OCI-LY7 (cell line): ENCODE data around the gene KLHL7. TPM values are rescaled to one million over a fixed set of nuclear protein-coding genes. Genes with fewer than 3 reads are reported as not detected.

Experiments
- BruUV-seq: library from RNA; stranded (reverse); fragments of 400-500 nt; replicated peaks from 2 replicates; lab custom pipeline; 2021; lab: Mats Ljungman, UMichigan
- CTCF ChIA-PET: fragments of 300-600 bp; sonication (Branson Sonifier 250); formaldehyde crosslinking; loops from one replicate; lab custom pipeline; 2022; ENCODE audit warnings: antibody characterized with exemption; ENCODE audit not compliant: unreplicated experiment; lab: Charles Lee
- POLR2A ChIA-PET: fragments of 300-600 bp; sonication (Branson Sonifier 250); formaldehyde crosslinking; loops from one replicate; lab custom pipeline; 2022; ENCODE audit warnings: antibody characterized with exemption; lab: Charles Lee
- DNase-seq: peaks from one replicate; pipeline ENCODE4 v3.0.0-alpha.2; 2015; ENCODE audit warnings: low spot score
- H2AFZ ChIP-seq: fragments of 200-600 bp; sonication (generic), shearing (Covaris generic); 2 replicates; pipeline ENCODE4 v1.6.1; 2014; ENCODE audit warnings: mild to moderate bottlenecking, antibody characterized with exemption, low read length, moderate library complexity
- H3K27ac ChIP-seq: fragments of 200-600 bp; sonication (generic); 2 replicates; pipeline ENCODE4 v1.5.1; 2014; ENCODE audit warnings: mixed run types, low read depth, mild to moderate bottlenecking, moderate library complexity, low read length, inconsistent platforms; ENCODE audit not compliant: poor library complexity, severe bottlenecking
- H3K36me3 ChIP-seq: fragments of 200-600 bp; sonication (generic); 2 replicates; pipeline ENCODE4 v1.6.1; 2014; ENCODE audit warnings: mild to moderate bottlenecking, antibody characterized with exemption, low read length, moderate library complexity, mixed read lengths; ENCODE audit not compliant: insufficient read depth
- H3K4me1 ChIP-seq: fragments of 200-600 bp; sonication (generic); 2 replicates; pipeline ENCODE4 v1.5.1; 2014; ENCODE audit warnings: mild to moderate bottlenecking, low read length; ENCODE audit not compliant: insufficient read depth, poor library complexity, severe bottlenecking
- H3K4me2 ChIP-seq: fragments of 200-600 bp; sonication (generic); 2 replicates; pipeline ENCODE4 v1.6.1; 2014; ENCODE audit warnings: mild to moderate bottlenecking, low read length
- H3K4me3 ChIP-seq: fragments of 200-600 bp; sonication (generic); 2 replicates; pipeline ENCODE4 v1.5.1; 2014; ENCODE audit warnings: mild to moderate bottlenecking, low read depth, low read length; ENCODE audit not compliant: poor library complexity, severe bottlenecking
- H3K79me2 ChIP-seq: fragments of 200-600 bp; sonication (generic); 2 replicates; pipeline ENCODE4 v1.6.1; 2016; ENCODE audit warnings: low read depth, mild to moderate bottlenecking, low read length, moderate library complexity, mixed read lengths; ENCODE audit not compliant: insufficient read depth
- H3K9me2 ChIP-seq: fragments of 200-600 bp; sonication (generic); 2 replicates; pipeline ENCODE4 v1.6.1; 2016; ENCODE audit warnings: mild to moderate bottlenecking, low read length, mixed read lengths; ENCODE audit not compliant: insufficient read depth
- H3K9me3 ChIP-seq: fragments of 200-600 bp; sonication (generic); 2 replicates; pipeline ENCODE4 v1.6.1; 2014; ENCODE audit warnings: mild to moderate bottlenecking, mixed run types, low read length, mixed read lengths
- H4K20me1 ChIP-seq: fragments of 200-600 bp; sonication (generic); 2 replicates; pipeline ENCODE4 v1.6.1; 2014; ENCODE audit warnings: mild to moderate bottlenecking, antibody characterized with exemption, low read length, moderate library complexity, mixed read lengths; ENCODE audit not compliant: insufficient read depth
- CTCF ChIP-seq: fragments of 200-600 bp; sonication (generic); conservative IDR thresholded peaks from 2 replicates; pipeline ENCODE4 v1.5.1; 2014; ENCODE audit warnings: mild to moderate bottlenecking, antibody characterized with exemption, low read length, moderate library complexity, mixed read lengths
- EZH2phosphoT487 ChIP-seq: fragments of 200-600 bp; sonication (generic); IDR thresholded peaks from 2 replicates; pipeline ENCODE4 v1.6.1; 2018; ENCODE audit warnings: low read depth, borderline replicate concordance, mild to moderate bottlenecking, mixed run types, antibody characterized with exemption, low read length, moderate library complexity, mixed read lengths
- intact Hi-C: fragments of 100-400 bp; cut with micrococcal nuclease; formaldehyde crosslinking; loops from one replicate; pipeline ENCODE4 v1.10.0; 2022; ENCODE audit not compliant: unreplicated experiment
- total RNA-seq, 2 experiments: library from RNA; depleted of rRNA in 1 of 2; stranded (reverse); fragments of >200 nt in 1 of 2; shearing (Covaris generic) in 1 of 2; gene quantifications; 2 replicates each; pipeline ENCODE4 v1.2.3, GENCODE V29; 2014 to 2022

Gene KLHL7
- total RNA-seq, 2 experiments from 2014 or later: 24.4 to 30.2 TPM

DNA sequence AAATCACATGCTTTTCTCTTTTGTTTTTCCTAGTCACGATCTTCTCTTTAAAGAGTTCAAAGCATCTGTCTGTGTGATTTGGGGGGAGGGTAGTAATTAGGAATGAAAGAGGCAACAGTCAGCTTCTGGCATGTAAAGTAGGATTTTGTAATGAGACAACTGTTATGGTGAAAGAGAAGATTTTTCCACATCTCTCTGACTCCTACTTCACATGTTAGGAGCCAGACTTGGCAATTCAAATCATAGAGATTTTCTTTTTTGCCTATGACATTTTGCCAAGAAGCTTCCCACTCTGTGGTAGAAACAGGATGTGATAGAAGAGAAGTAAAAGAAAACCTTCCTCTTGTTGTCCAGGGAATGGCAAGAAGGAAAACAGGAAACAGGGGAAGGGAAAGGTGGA, 38.3 kb upstream of the KLHL7 start:
- no peak for TF ChIP-seq CTCF
- no peak for TF ChIP-seq EZH2phosphoT487
- Histone ChIP-seq H3K9me3 (no peaks in the 10 kb centered on the region), H3K9me2 (no peaks in the 10 kb centered on the region), H3K4me3 (no peak overlapping the region), H3K36me3 (no peaks in the 10 kb centered on the region), H3K4me2 (no peak overlapping the region), H3K27ac (no peak overlapping the region), H3K4me1 (no peaks in the 10 kb centered on the region), H3K79me2 (no peaks in the 10 kb centered on the region), H2AFZ (no peak overlapping the region), H4K20me1 (no peaks in the 10 kb centered on the region)
- no TSS peak for BruUV-seq
- ChIA-PET CTCF (no interaction called here), POLR2A (no interaction called here)
- intact Hi-C loops: no loop called here
- DNase-seq: no peak

DNA sequence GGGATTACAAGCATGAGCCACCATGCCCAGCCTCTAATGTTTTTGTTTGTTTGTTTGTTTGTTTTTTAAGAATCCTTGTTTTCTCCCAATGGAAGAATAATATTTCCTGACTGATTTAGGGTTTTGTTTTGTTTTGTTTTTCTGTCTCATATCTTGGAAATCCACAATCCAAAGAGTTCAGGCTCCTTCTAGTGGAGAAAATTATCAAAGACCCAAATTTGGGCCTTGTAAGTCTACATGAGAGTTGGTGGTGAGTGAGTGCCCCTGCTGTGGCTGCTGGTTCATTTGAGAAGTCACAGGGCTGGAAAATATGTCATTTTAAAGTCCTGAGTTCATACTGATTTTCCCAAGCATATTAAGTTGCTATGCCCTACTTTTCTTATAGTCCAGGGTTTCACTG, 33.5 kb upstream of the KLHL7 start:
- Histone ChIP-seq H2AFZ (no peak overlapping the region), H3K79me2 (no peaks in the 10 kb centered on the region), H3K27ac (no peak overlapping the region), H3K9me3 (no peaks in the 10 kb centered on the region), H4K20me1 (no peaks in the 10 kb centered on the region), H3K36me3 (no peaks in the 10 kb centered on the region), H3K4me3 (no peak overlapping the region), H3K9me2 (no peaks in the 10 kb centered on the region), H3K4me2 (no peak overlapping the region), H3K4me1 (no peaks in the 10 kb centered on the region)
- no peak for TF ChIP-seq EZH2phosphoT487
- peak; percentile 65 for TF ChIP-seq CTCF
- CTCF ChIA-PET: no interaction called here
- intact Hi-C loops: loop anchor here (5.0 kb wide), 1 partner anchor 510 kb away; no protein-coding TSS in a partner anchor
- POLR2A ChIA-PET: interaction anchor here (1.4 kb wide), 1 partner anchor 135 kb away, joined by 4 read pairs; no protein-coding TSS in a partner anchor
- BruUV-seq: no TSS peak
- peak; percentile 24 for DNase-seq

DNA sequence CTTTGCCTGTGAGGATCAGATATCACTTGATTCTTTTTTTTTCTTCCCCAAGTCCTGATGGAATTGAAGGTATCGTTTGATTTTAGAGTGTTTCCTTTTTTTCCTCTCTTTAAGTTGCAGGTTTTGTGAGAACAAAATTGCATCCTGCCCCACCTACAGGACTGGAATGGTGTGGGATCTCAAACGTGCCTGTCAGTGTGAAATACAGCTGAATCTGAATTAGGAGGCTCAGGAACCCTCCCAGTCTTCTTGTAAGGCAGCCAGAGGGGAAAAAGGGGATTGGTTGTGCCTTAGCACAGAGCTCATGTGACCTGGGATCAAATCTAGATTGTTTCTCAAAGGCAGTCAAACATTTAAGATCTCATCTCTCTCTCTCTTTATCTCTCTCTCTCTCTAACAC, 32.7 kb upstream of the KLHL7 start:
- Histone ChIP-seq H3K9me2 (no peaks in the 10 kb centered on the region), H4K20me1 (no peaks in the 10 kb centered on the region), H3K27ac (no peak overlapping the region), H3K36me3 (no peaks in the 10 kb centered on the region), H3K4me2 (no peak overlapping the region), H3K9me3 (no peaks in the 10 kb centered on the region), H2AFZ (no peak overlapping the region), H3K79me2 (no peaks in the 10 kb centered on the region), H3K4me1 (no peaks in the 10 kb centered on the region), H3K4me3 (no peak overlapping the region)
- CTCF ChIA-PET: no interaction called here
- no peak for TF ChIP-seq CTCF
- TF ChIP-seq EZH2phosphoT487: no peak
- BruUV-seq: no TSS peak
- intact Hi-C loops: loop anchor here (5.0 kb wide), 1 partner anchor 511 kb away; no protein-coding TSS in a partner anchor
- DNase-seq: no peak
- POLR2A ChIA-PET: no interaction called here
